Fibroblast of lung (primary cell): ENCODE measurements around the gene OR5P2. TPM values are rescaled to one million over a fixed set of nuclear protein-coding genes. Genes with fewer than 3 reads are reported as not detected.

Experiments used
- DNase-seq, 2 donors: peaks; one replicate each; pipeline versions ENCODE4 v3.0.0 to v3.0.0-alpha.2; 2010; ENCODE audit warnings: low read depth in 2 of 2
- H2AFZ ChIP-seq: 2 replicates; pipeline ENCODE4 v1.5.1; 2012; ENCODE audit warnings: low read length, control low read depth, inconsistent platforms
- H3K27ac ChIP-seq: 2 replicates; pipeline ENCODE4 v1.5.1; 2011; ENCODE audit warnings: low read length, control low read depth; ENCODE audit not compliant: insufficient read depth
- H3K27me3 ChIP-seq: 2 replicates; pipeline ENCODE4 v1.5.1; 2011; ENCODE audit warnings: mild to moderate bottlenecking, low read length; ENCODE audit not compliant: control insufficient read depth, insufficient read depth
- H3K36me3 ChIP-seq: 2 replicates; pipeline ENCODE4 v1.5.1; 2011; ENCODE audit warnings: low read length; ENCODE audit not compliant: control insufficient read depth, insufficient read depth
- H3K4me1 ChIP-seq: 2 replicates; pipeline ENCODE4 v1.5.1; 2011; ENCODE audit warnings: low read length; ENCODE audit not compliant: control insufficient read depth, insufficient read depth; ENCODE audit errors: extremely low read depth
- H3K4me2 ChIP-seq: 2 replicates; pipeline ENCODE4 v1.5.1; 2011; ENCODE audit warnings: low read length, control low read depth; ENCODE audit not compliant: insufficient read depth; ENCODE audit errors: extremely low read depth
- H3K4me3 ChIP-seq, 4 experiments: fragments of 200-600 bp in 1 of 4; sonication (generic) in 1 of 4; replicated peaks in 1 of 4; 2 replicates each; pipeline ENCODE4 v1.5.1; 2011 to 2016; ENCODE audit warnings: low read length in 4 of 4, low read depth in 3 of 4, mild to moderate bottlenecking in 3 of 4, control low read depth in 2 of 4, inconsistent platforms in 1 of 4, mixed read lengths in 1 of 4; ENCODE audit not compliant: insufficient read depth in 1 of 4; ENCODE audit errors: control extremely low read depth in 1 of 4
- H3K79me2 ChIP-seq: 2 replicates; pipeline ENCODE4 v1.5.1; 2012; ENCODE audit warnings: mild to moderate bottlenecking, low read length, inconsistent platforms; ENCODE audit not compliant: control insufficient read depth, insufficient read depth
- H3K9ac ChIP-seq: 2 replicates; pipeline ENCODE4 v1.5.1; 2011; ENCODE audit warnings: mild to moderate bottlenecking, low read length, control low read depth; ENCODE audit not compliant: insufficient read depth
- H3K9me3 ChIP-seq: 2 replicates; pipeline ENCODE4 v1.5.1; 2012; ENCODE audit warnings: low read depth, low read length; ENCODE audit not compliant: control insufficient read depth, insufficient read depth
- H4K20me1 ChIP-seq: 2 replicates; pipeline ENCODE4 v1.5.1; 2011; ENCODE audit warnings: low read length; ENCODE audit not compliant: control insufficient read depth, insufficient read depth; ENCODE audit errors: extremely low read depth
- CTCF ChIP-seq, 2 donors: IDR thresholded peaks in 1 of 2; conservative IDR thresholded peaks in 1 of 2; 1 replicate in 1 of 2; 2 replicates in 1 of 2; pipeline ENCODE4 v1.5.1; 2011 to 2012; ENCODE audit warnings: low read length in 2 of 2, control low read depth in 1 of 2, inconsistent platforms in 1 of 2, low read depth in 1 of 2, mild to moderate bottlenecking in 1 of 2
- EZH2 ChIP-seq: IDR thresholded peaks from 2 replicates; pipeline ENCODE4 v1.5.1; 2012; ENCODE audit warnings: low read length, control low read depth, mild to moderate bottlenecking; ENCODE audit errors: missing control alignments
- polyA plus RNA-seq, 2 donors: library from polyadenylated mRNA; depleted of rRNA in 1 of 2; stranded (reverse) in 1 of 2; unstranded in 1 of 2; fragments of >200 nt; gene quantifications; 2 replicates each; pipeline ENCODE4 v1.2.1, GENCODE V29; 2011 to 2012; ENCODE audit warnings: missing spikeins in 1 of 2
- total RNA-seq: library from RNA; depleted of rRNA; stranded (reverse); fragments of >200 nt; gene quantifications from 2 replicates; pipeline ENCODE4 v1.2.1, GENCODE V29; 2014

OR5P2 gene
- total and polyA plus RNA-seq, 2 donors (not counting 1 experiment from before 2014, with no cell fraction given) = 0.17 TPM; not detected in 1

GRCh38 chr11:7844521-7844920 is 47.8 kb upstream of the OR5P2 start:
- no peak overlapping the region for H3K4me2 ChIP-seq
- no peak overlapping the region for H3K4me3 ChIP-seq
- H4K20me1 ChIP-seq = no peaks in the 10 kb centered on the region
- H3K27me3 ChIP-seq = peaks cover 2% of the 10 kb centered on the region
- H3K36me3 ChIP-seq = no peaks in the 10 kb centered on the region
- no peak for TF ChIP-seq EZH2
- no peak for TF ChIP-seq CTCF (conservative IDR thresholded peaks at IDR 0.05 in 1 of 2, IDR thresholded peaks at IDR 0.05 in 1 of 2; ENCODE audit: low read depth in 1 of 2, low read length in 2 of 2)
- no peaks in the 10 kb centered on the region for H3K9me3 ChIP-seq
- H2AFZ ChIP-seq = no peak overlapping the region
- no peaks in the 10 kb centered on the region for H3K79me2 ChIP-seq
- no peak overlapping the region for H3K27ac ChIP-seq
- DNase-seq = no peak
- H3K9ac ChIP-seq = no peak overlapping the region
- no peaks in the 10 kb centered on the region for H3K4me1 ChIP-seq

- no peaks in the 10 kb centered on the region for H3K36me3 ChIP-seq
- no peaks in the 10 kb centered on the region for H3K9me3 ChIP-seq
- no peaks in the 10 kb centered on the region for H4K20me1 ChIP-seq
- H3K4me2 ChIP-seq = no peak overlapping the region
- H3K79me2 ChIP-seq = no peaks in the 10 kb centered on the region
- no peak overlapping the region for H3K27ac ChIP-seq
- peaks cover 2% of the 10 kb centered on the region for H3K27me3 ChIP-seq
- H2AFZ ChIP-seq = no peak overlapping the region
- H3K4me1 ChIP-seq = no peaks in the 10 kb centered on the region
- TF ChIP-seq CTCF (conservative IDR thresholded peaks at IDR 0.05 in 1 of 2, IDR thresholded peaks at IDR 0.05 in 1 of 2; ENCODE audit: low read depth in 1 of 2, low read length in 2 of 2) = no peak
- H3K9ac ChIP-seq = no peak overlapping the region
- H3K4me3 ChIP-seq = no peak overlapping the region
- no peak for DNase-seq
Measured at GRCh38 chr11:7840578-7840977, 43.8 kb upstream of the OR5P2 start.

GRCh38 chr11:7833527-7833926 is 36.8 kb upstream of the OR5P2 start:
- H3K79me2 ChIP-seq = no peaks in the 10 kb centered on the region
- H3K27ac ChIP-seq = no peak overlapping the region
- no peak overlapping the region for H2AFZ ChIP-seq
- H3K4me3 ChIP-seq = no peak overlapping the region
- H3K4me2 ChIP-seq = no peak overlapping the region
- no peak for DNase-seq
- H4K20me1 ChIP-seq = no peaks in the 10 kb centered on the region
- H3K9me3 ChIP-seq = no peaks in the 10 kb centered on the region
- H3K36me3 ChIP-seq = no peaks in the 10 kb centered on the region
- H3K4me1 ChIP-seq = no peaks in the 10 kb centered on the region
- TF ChIP-seq CTCF (conservative IDR thresholded peaks at IDR 0.05 in 1 of 2, IDR thresholded peaks at IDR 0.05 in 1 of 2; ENCODE audit: low read depth in 1 of 2, low read length in 2 of 2) (no peak), EZH2 (no peak)
- no peaks in the 10 kb centered on the region for H3K27me3 ChIP-seq
- no peak overlapping the region for H3K9ac ChIP-seq
